NCI-H2227 treated with DMSO at 0.1 percent for 48 hours (cell line): Measurements from ENCODE around the gene PPBP.

Experiments
- DNase-seq: peaks from one replicate; lab custom pipeline; 2025; lab: John Stamatoyannopoulos, UW

The PPBP gene

GRCh38 chr4:73988061-73988460 lies at the start of gene PPBP:
TSS of gene PPBP (minus strand) at chr4:73988190. CDS start at chr4:73988103, 87 bp downstream.
- DNase-seq: no peak

DNA sequence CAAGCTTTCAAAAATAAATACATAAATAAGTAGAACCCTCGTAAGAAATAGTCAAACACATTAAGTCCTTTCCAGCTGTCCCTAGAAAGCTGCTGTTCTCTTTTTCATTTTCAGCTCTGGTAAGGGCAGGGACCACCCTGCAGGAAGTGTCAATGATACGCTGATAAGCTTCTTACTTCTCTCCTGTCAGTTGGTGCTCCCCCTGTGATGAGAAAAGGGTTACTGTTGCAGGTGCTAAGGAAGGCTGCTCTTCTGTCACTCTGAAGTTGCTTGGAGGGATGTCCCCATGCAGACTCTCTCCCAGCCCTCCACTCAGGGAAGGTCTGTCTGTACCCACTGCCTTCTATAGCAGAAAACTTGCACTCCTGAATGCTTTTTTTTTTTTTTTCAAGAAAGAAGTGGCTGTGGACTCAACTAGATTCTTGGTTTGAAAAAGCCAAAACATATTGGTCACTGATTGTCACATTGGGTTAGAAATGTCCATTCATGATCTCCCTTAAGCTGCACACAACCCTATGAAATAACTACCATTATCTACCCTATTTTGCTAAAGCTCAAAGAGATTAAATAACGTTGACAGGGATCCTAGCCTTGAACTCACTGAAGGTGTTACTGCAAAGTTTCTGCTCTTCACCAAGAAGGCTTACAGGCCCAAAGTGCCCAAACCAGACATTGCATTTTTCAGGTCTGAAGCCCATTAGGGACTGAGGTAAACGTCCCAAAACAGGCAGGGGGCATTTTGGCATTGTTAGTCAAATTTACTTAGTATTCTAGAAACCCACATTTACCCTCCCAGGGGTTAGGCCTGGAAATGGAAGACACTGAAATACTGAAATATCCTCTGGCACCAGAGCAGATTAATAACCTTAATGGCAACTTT lies 49.3 kb upstream of the PPBP start:
- DNase-seq: no peak

DNA sequence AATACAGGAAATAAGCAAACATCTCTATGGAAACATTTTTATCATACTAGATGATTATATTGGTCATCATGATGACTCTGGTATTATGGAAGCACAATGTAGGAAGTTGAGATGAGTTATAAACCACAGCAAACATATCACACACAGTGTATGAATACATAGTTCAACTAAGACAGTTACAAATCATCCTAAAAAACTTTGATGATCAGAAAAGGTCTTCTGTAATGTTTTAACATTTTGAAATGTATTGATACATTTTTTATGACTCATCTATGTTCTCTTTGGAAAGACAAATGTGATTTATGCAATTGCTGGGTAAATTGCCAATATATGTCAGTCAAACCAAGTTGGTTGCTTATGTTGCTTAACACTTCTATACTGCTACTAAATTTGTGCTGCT lies 45.7 kb upstream of the PPBP start:
- no peak for DNase-seq

DNA sequence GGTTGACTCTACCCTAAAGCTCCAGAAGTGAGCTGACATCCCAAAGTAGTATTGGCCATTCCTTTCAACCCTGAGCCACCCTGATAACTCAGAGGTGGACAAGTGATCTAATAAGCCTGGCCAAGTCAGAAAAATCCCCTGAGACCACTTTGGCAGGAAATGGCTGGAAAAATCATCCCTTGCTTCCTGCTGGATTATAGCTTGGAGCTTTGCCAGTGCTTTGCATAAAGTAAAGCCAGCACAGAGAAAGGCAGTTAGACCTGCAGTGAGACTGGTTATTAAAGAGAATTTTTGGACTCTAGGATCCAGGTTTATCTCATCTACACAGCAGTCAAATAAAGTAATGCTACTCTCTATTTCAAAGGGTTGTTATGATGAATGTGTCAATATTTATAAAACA lies 44.1 kb upstream of the PPBP start:
- no peak for DNase-seq

GRCh38 chr4:74031576-74031975 lies 43.6 kb upstream of the PPBP start:
- no peak for DNase-seq

DNA sequence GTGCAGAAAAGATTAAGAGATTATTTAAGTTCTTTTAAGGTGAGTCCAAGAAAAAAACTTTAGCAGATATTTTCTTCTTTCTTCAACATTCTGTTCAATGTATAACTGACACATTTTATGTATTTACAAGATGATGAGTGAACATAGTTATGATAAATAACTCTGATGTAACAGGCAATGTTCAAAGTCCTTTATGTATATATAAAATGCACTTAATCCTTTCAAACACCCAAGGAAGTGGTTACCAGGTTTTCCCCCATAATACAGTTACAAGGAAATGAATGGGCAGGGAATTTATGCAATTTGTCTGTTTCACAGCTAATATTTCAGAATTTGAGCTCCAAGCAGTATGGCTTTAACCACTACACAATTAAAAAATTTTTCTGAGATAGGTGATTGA lies 42.3 kb upstream of the PPBP start:
- no peak for DNase-seq

DNA sequence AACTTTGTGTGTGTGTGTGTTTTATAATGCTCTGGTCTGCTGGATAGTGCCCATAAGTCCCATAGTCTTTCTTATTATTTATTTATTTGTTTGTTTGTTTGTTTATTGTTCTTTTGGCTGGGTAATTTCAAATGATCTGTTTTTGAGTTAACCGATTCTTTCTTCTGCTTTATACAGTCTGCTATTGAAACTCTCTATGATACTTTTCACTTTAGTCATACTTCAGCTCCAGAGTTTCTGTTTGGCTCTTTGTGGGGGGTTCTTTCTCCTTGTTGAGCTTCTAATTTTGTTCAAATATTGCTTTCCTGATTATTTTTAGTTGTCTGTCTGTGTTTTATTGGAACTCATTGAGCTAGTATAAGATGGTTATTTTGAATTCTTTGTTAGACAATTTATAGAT lies 40.5 kb upstream of the PPBP start:
- no peak for DNase-seq

DNA sequence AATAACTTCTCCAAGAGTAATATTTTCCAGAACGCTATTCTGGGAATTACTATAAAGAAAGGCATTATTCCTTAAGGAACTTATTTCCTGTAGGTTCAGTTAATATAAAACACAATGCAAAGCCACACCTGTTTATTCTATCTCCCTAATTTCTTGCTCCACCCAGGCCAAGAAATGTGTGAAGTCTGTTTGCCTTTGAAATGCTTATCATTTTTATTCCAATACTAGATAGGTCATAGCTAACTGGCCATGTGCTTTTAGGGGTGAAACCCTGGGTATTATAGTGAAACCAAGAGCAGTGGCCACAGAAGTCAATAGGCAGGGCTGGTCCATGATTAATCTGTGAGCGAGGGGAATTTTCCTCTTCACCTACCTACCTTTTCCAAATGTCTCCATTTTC lies 35.7 kb upstream of the PPBP start:
- DNase-seq: no peak

DNA sequence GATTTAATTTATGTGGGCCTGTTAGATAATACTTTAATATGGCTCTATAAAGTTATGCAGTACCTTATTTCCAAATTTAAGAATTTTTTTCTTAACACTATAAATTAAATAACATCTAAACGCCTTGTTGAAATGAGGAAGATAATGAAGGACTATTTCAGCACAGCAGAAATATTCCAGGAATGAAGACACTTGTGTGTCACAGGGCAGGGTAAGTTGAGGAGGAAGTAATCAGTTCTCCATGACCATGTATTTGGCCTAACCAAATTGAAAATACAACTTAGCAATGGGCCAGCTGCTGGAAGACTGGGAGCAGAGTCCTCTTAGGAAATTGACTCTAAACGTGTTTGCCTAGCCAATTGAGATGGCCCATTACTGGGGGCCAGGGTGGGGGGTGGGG lies 33.6 kb upstream of the PPBP start:
- no peak for DNase-seq

- DNase-seq: no peak
These were observed 30.8 kb upstream of the PPBP start for GRCh38 chr4:74018771-74019170.

DNA sequence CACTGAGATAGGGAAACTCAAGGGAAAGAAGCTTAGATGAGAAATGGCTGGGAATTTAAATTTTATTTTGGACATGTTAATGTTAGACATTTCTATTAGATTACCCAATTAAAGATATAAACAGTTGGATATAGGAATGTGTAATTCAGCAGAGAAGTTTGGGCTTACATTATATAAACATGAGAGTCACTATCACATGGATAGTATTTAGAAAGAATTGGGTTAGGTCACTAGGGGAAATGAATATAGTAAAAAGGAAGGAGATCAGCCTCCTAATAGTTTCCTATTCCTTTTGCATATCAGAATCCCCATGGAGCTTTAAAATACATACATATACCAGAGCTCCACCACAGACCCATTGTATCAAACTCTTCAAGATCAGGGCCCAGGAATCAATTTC lies 30.1 kb upstream of the PPBP start:
- no peak for DNase-seq

DNA sequence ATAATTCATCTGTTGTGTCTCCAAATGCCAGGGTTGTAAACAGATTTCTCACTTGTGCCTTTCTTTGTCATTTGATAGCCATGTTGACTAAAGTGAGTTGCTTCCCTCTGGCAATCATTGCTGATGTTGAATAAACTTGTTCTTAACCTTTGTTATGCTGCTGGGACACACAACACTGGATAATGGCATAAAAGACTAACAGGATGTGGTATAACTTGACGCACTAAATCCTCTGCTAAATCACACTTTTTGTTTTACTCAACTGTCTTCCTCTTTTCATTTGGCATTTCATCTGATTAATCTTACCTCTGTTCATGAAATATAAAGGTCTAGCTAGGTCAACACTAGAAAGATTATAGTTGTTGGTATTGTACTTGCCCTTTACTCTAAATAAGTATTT lies 28.1 kb upstream of the PPBP start:
- no peak for DNase-seq

DNA sequence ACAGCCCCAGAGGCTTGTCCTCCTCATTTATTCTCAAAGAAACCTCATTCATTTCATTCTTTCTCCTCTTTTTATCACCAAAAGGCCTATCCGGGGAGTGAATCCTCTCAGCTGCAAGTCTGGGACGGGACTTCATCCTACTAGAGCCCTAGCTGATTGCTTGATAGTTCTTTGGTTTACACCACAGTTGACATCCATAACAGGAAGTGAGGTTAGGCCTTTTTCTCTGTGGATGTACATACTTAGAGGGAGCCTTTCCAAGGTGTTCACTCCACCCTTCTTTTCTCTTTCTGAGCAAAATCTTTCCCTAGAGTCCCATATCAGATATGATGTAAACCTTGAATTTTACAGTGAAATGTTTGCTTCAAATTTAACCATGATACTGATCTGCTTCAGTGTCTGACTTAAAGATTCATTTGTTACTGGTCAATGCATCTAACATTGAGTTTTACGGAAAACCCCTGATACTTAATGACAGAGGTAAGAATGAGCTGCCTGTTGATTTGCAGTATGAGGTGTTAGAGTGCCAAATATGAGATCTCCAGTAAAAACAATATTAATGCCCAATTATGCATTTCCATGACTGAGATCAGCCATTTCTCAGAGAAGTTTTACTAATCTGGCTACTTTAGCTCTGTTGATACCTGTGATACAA lies 27.3 kb upstream of the PPBP start:
- no peak for DNase-seq

DNA sequence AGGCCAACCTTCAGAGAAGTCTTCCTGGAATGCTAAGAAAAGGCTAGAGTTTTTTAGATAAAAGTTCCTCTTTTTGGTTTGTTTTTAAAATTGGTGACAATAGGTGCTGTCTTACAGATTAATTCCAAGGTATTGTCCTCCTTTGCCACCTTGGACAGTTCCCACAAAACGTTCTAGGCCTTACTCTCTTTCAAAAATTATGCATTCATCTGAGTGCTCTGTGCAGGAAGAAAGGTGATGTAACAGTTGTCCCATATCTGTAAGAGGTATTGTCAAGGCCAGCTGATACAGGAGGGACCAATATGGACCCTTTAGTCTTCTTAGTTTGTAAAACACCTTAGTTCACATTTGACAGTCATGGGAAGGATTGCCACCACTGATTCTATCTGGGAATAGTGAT lies 26.3 kb upstream of the PPBP start:
- DNase-seq: no peak

GRCh38 chr4:74013264-74013663 lies 25.3 kb upstream of the PPBP start:
- no peak for DNase-seq

DNA sequence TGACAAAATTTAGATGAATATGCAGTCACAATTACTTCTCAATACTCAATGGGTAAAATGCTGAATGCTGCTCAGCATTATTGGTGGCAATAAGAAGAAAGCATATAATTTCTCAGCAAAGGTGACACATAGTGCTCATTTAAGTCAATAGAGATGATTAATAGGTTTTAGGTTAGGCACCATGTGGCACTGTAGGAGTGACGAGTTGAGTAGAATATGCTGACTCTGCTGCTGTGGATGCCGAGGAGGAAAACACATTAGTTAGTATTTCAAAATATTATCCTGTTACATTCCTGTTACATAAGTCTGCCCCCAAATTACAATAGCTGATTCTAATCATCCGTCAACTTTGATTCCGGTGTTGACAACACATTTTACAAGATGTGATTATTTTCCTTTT lies 24.1 kb upstream of the PPBP start:
- no peak for DNase-seq

DNA sequence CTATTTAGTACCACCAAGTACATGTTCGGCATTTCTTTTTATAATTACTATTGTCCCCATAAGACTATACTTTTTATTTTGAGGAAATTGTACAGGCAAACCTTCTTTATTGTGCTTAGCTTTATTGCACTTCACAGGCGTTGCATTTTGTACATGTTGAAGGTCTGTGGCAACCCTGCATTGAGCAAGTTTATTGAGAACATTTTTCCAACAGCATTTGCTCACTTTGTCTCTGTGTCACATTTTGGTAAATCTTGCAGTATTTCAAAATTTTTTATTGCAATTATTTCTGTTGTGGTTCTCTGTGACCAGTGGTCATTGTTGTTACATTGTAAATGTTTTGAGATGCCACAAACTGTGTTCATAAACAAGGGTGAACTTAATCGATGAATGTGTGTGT lies 21.3 kb upstream of the PPBP start:
- DNase-seq: no peak

GRCh38 chr4:74006009-74006476 lies 18.1 kb upstream of the PPBP start:
- DNase-seq: no peak

DNA sequence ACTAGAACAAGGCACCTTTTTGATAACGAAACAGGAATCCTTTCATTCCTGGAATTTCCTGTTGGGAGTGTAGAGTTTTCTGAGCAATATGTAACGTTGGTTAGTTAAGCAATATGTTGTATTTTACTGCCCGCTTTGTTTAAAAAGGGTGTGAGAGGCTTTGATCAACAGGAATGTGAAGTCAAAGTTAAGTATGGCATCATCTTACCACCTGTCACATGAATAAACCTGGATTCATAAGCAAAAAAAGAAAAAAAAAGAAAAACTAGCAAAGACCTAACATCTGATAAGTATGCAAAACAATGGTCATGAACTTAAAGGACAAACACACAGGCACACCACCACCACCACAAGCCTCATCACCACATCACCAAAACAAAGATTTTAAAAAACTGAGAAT lies 17.5 kb upstream of the PPBP start:
- no peak for DNase-seq

DNA sequence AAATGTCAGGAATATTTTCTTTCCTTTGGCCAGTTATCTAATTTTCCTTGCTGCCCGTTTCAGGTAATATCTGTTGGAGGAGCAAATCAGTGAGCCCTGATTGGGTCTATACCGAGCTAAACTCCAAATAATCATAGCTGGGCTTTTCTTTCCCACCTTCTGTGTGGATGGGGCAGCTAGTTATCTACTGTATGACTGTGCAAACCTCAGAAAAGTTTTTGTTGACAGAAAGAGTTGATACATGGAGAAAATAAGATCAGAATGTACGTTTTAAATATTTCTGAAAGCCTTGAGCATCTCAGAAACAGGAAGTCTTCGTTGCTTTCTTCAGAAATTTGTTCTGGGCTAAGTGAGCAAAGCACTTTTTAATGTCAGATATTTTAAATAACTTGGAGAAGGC lies 16.7 kb upstream of the PPBP start:
- DNase-seq: no peak

DNA sequence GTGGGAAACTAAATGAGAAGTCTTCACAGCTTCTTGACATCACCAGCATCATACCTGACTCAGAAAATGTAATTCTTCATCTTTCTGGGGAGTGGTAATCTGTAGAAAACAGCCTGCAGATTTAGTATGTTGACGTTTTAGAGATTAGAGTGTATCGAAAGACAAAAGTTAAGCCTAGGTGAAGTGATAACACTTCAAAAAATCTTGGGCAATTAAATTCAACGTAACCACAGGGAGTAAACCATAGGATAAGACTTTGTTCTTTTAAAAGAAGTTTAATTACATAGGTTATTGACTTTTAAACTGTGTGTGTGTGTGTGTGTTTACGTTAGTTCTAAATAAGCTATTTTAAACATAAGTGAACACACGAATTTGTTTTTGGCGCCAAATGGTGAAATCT lies 12.3 kb upstream of the PPBP start:
- no peak for DNase-seq

GRCh38 chr4:73998040-73999011 lies 10.3 kb upstream of the PPBP start, which contains the start of gene CXCL5:
TSS of gene CXCL5 (minus strand) at chr4:73998677. CDS start at chr4:73998581, 96 bp downstream.
- no peak for DNase-seq
